DMS 273 treated with DMSO at 0.1 percent for 48 hours (cell line): ENCODE results near the gene MUC5B.

Experiments used
- DNase-seq: peaks from one replicate; lab custom pipeline; 2025; lab: John Stamatoyannopoulos, UW

Gene MUC5B

GRCh38 chr11:1220941-1221721 is 1.7 kb upstream of the MUC5B start:
- no peak for DNase-seq

- no peak for DNase-seq
These were observed 986 bp upstream of the MUC5B start for GRCh38 chr11:1221848-1222311.

- DNase-seq: no peak
These were observed 662 bp downstream of the MUC5B start for GRCh38 chr11:1223346-1224110.

DNA sequence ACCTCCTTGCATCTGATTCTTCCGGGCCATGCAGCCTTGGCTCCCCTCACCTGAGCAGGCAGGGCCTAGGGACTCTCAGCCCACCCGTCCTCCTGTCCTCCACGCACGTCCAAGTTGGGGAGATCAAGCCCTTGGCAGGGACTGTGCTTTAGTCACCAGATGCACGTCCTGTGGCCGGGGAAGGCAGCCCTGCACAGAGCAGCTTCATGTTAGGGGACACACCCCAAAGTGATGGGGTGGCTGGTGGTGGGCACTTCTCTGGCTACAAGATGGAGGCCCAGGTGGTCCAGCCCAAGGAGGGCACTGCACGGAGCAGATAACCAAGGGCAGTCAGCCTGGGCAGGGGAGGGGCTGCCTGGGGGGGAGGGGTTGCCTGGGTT is 1.2 kb downstream of the MUC5B start:
- no peak for DNase-seq

- no peak for DNase-seq
These were observed 1.9 kb downstream of the MUC5B start for GRCh38 chr11:1224491-1225385.

DNA sequence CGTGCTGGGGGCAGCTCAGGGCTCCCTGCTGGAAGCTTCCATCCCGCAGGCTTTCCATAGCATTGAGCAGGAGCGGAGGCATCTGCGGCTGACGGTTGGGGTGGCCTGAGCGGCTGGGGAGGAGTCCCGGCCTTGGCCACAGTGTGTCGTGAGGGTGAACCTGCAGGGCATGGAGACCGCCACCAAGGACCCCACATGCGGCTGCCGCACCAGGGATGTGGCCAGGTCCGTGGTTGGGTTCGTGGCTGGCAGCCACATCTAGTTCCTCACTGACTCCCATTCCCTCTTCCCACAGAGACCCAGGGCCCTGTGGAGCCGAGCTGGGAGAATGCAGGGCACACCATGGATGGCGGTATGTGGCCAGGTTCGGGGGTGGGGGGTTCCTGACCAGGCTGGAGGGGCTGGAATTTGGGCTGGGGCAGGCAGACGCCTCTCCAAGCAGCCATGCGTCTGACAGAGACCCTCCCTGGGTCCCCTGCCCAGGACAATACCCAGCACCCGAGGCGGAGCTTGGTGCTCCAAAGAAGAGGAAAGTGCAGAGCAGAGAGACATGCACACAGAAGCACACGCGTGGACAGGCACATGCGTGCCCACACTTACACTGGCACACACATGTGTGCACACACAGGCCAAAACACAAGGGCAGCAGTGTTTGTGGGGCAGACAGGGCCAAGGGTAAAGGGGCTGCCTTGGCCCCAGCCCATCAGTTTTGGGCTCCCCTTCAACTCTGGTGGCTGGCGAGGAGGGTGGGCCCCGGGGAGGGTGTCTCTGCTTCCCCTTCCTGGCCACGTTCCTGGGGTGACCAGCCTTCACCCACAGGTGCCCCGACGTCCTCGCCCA is 2.7 kb downstream of the MUC5B start:
- DNase-seq: no peak

DNA sequence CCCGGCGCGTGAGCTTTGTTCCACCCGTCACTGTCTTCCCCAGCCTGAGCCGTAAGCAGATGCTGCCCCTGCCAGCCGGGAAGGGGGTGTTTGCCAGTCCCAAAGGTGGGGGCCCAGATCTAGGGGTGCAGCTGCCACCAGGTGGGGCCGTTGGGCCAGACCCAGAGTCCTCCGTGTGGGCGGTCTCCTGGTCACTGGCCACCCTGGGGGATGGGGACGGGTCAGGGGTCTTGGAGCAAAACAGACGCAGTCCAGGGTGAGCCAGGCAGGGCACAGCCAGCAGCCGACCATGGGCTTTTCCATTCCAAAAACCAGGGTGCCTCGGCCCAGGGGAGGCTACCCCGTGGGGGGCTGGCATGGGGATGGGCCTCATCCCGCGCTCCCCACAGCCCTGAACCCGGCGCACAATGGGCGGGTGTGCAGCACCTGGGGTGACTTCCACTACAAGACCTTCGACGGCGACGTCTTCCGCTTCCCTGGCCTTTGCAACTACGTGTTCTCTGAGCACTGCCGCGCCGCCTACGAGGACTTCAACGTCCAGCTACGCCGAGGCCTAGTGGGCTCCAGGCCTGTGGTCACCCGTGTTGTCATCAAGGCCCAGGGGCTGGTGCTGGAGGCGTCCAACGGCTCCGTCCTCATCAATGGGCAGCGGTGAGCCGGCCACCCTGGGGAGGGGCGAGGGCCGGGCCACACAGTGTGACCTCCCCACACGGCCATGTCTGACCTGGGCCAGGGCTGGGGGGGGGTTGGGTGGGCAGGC is 3.5 kb downstream of the MUC5B start:
- DNase-seq: no peak

DNA sequence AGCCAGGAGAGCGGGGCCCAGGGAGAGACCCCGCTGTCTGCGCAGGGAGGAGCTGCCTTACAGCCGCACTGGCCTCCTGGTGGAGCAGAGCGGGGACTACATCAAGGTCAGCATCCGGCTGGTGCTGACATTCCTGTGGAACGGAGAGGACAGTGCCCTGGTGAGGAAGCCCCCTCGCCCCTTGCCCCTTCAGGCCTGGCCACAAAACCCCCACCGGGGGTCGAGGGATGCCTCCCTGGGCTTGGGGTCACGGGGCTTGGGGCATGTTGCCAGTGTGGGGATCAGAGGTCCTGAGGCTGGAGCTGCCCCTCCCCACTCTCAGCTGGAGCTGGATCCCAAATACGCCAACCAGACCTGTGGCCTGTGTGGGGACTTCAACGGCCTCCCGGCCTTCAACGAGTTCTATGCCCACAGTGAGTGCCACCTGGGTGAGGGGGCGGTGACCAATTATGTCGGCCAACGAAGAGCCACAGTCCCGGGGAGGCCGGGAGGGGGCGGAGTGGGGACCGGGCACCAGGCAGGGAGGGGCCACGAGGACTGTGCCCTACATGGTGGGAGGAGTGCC is 4.2 kb downstream of the MUC5B start:
- DNase-seq: no peak

DNA sequence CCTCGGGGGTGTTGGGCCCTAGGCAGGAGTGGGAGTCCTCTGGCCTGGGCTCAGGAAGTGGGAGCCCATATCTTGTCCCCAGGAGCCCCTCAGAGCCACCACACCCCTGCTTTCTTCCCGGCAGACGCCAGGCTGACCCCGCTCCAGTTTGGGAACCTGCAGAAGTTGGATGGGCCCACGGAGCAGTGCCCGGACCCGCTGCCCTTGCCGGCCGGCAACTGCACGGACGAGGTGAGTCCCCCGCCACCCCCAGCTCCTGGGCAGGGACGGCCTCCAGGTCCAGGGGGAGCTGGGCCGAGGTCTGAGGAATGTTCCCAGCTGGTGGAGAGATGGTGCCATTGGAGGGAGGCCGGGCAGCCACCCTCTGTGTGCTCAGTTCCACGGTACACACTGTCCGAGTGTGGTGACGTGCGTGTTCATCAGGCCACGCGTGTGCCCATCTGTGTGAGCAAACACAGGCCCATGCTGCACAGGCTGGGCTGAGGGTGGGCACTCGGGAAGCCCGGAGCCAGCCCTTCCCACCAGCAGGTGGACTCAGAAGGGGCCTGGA is 4.8 kb downstream of the MUC5B start:
- DNase-seq: no peak

DNA sequence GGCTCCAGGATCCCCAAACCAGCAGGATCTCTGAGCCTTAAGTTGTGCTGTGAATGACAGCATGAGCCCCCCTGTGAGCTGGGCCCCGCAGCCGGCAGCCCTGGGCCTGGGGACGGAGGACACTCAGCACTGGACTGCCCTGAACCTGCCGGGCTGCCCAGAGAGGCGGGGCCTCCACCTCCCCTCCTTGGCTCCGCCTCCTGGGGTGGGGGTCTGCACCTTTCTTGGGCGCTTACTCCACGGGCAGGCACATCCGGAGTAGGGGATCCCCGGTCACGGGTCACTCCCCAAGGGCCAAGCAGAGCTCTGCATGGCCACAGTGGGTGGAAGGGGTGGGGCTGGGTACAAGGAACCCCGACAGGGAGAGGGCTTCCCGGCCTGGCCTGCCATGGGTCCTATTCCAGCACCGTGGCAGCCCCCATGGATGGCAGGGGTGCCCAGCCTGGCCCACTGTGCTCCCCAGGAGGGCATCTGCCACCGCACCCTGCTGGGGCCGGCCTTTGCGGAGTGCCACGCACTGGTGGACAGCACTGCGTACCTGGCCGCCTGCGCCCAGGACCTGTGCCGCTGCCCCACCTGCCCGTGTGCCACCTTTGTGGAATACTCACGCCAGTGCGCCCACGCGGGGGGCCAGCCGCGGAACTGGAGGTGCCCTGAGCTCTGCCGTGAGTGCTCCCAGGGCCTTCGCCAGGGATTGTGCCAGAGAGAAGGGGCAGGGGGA is 5.4 kb downstream of the MUC5B start:
- DNase-seq: no peak

GRCh38 chr11:1228921-1229451 is 6.1 kb downstream of the MUC5B start:
- no peak for DNase-seq

DNA sequence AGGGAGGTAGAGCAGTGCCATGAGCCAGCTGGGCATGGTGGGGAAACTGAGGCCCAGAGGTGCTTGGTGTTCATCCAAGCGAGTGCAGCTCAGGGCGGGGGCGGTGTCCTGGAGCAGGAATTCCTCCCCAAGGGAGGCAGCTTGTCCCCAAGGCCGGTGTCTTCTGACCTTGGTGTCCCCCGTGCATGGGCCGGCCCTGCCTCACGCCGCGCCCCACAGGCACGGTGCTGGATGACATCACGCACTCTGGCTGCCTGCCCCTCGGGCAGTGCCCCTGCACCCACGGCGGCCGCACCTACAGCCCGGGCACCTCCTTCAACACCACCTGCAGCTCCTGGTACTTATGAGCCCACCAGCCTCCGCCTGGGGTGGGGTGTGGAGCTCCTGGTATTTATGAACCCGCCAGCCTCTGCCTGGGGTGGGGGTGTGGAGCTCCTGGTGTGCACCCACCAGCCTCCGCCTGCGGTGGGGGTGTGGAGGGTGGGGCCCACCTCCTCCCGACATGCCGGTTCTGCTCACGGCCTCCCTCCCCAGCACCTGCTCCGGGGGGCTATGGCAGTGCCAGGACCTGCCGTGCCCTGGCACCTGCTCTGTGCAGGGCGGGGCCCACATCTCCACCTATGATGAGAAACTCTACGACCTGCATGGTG is 6.7 kb downstream of the MUC5B start:
- DNase-seq: no peak

GRCh38 chr11:1230121-1230455 is 7.2 kb downstream of the MUC5B start:
- DNase-seq: no peak

DNA sequence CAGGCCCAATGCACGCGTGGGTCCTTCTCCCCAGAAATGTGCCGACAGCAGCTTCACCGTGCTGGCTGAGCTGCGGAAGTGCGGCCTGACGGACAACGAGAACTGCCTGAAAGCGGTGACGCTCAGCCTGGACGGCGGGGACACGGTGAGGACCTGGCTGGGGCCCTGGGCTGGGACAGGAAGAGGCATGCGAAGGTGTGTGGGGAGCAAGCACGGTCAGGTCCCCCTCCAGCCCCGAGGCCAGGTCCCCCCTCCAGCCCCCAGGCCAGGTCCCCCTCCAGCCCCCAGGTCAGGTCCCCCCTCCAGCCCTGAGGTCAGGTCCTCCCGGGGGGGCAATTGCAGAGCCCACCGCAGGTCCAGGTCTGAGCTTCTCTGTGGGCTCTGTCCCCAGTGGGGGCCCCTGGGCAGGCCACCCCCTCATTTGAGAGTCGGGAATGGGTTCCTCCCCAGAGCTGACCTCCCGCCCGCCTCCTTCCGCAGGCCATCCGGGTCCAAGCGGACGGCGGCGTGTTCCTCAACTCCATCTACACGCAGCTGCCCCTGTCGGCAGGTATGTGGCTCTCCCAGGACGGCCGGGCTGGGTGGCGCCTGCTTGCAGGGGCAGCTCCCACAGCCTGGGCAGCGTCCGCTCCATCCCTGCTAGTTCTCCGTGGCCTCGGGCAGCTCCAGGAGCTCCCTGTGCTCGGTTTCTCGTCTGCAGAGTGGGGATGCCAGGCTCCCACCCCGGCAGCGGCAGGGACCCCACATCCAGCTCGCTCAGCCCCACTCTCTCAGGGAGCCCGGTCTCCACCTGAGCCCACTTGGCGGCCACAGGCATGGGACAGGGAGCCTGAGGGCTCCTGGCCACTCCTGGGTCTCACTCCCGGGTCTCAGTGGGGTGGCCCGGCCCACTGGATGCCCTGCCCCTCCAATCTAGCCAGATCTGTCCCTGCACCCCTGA is 7.9 kb downstream of the MUC5B start:
- no peak for DNase-seq

DNA sequence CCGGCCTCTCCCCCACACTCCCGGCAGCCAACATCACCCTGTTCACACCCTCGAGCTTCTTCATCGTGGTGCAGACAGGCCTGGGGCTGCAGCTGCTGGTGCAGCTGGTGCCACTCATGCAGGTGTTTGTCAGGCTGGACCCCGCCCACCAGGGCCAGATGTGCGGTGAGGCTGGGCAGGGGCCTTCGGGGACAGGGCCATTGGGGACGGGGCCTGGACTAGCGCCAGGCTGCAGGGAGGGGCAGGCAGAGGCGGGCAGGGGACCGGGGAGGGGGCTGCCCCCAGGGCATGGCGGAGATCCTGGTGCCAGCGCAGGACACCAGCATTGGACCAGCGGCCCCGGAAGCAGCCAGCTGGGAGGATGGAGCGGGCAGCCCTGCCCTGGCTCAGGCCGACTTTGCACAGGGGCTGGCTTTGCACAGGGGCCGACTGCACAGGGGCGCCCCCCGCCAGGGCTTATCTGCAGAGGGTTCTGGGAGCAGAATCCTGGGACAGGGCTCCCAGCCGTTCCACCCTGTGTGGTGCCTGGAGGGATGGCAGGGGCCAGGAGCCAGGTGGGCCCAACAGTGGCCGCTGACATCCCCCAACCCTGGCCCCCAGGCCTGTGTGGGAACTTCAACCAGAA is 8.6 kb downstream of the MUC5B start:
- DNase-seq: no peak

DNA sequence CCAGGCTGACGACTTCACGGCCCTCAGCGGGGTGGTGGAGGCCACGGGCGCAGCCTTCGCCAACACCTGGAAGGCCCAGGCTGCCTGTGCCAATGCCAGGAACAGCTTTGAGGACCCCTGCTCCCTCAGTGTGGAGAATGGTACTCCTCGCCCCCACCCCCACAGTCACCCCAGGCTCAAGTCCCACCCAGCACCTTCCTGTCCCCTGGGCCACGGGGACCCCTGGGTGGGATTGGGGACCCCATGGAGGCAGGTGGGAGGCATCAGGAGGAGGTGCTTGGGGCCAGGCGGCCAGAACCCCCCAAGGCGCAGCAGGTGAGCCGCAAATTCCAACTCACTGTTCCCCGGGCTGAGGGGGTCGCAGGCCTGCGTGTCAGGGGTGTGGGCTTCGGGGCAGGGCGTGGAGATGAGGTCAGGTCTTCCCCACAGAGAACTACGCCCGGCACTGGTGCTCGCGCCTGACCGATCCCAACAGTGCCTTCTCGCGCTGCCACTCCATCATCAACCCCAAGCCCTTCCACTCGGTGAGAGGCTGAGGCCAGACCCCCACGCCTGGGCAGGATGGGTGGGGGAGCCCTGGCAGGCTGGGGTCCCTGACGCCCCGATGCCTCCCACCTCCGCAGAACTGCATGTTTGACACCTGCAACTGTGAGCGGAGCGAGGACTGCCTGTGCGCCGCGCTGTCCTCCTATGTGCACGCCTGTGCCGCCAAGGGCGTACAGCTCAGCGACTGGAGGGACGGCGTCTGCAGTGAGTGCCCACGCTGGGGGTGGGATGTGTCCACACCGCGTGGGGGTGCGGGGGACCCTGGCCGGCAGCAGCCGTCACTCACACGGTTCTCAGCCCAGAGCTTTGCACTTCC is 9.4 kb downstream of the MUC5B start:
- DNase-seq: no peak
